IMR-90 (cell line): ENCODE results near the gene FAM227B. TPM values are rescaled to one million over a fixed set of nuclear protein-coding genes. Genes with fewer than 3 reads are reported as not detected.

ENCODE experiments used
- ATAC-seq: fragments of 200-7000 bp; cut with Tn5 transposase; 2 replicates; pipeline ENCODE4 v1.9.1; 2020; ENCODE audit warnings: low read depth, mild to moderate bottlenecking, moderate library complexity
- BruUV-seq: library from RNA; stranded (reverse); fragments of 400-500 nt; replicated peaks from 2 replicates; lab custom pipeline; 2021; lab: Mats Ljungman, UMichigan
- CTCF ChIA-PET: fragments of 300-600 bp; formaldehyde crosslinking; extraction: SDS; loops from one replicate; lab custom pipeline; 2021; ENCODE audit warnings: antibody characterized with exemption; lab: Yijun Ruan, JAX
- POLR2A ChIA-PET: fragments of 300-600 bp; sonication (Branson Sonifier 250); formaldehyde crosslinking; loops from one replicate; lab custom pipeline; 2022; ENCODE audit warnings: antibody characterized with exemption; ENCODE audit not compliant: unreplicated experiment; lab: Charles Lee
- DNase-seq: peaks from one replicate; pipeline ENCODE4 v3.0.0; 2013
- H2AFZ ChIP-seq: replicated peaks from 2 replicates; pipeline ENCODE3; 2013; ENCODE audit warnings: low read length, mild to moderate bottlenecking; ENCODE audit not compliant: poor library complexity
- H2AK5ac ChIP-seq: 2 replicates; pipeline ENCODE4 v1.6.1; 2013; ENCODE audit warnings: low read depth, low read length, inconsistent platforms
- H2AK9ac ChIP-seq: replicated peaks from 2 replicates; pipeline ENCODE3; 2013; ENCODE audit warnings: mild to moderate bottlenecking, low read depth, low read length, moderate library complexity; ENCODE audit not compliant: poor library complexity
- H2BK120ac ChIP-seq: 2 replicates; pipeline ENCODE4 v1.6.1; 2013; ENCODE audit warnings: low read depth, low read length, inconsistent platforms
- H2BK15ac ChIP-seq: 3 replicates; pipeline ENCODE4 v1.6.1; 2013; ENCODE audit warnings: low read depth, low read length, inconsistent platforms
- H2BK20ac ChIP-seq: 2 replicates; pipeline ENCODE4 v1.6.1; 2013; ENCODE audit warnings: low read depth, mild to moderate bottlenecking, inconsistent platforms, low read length, moderate library complexity
- H2BK5ac ChIP-seq: 2 replicates; pipeline ENCODE4 v1.6.1; 2013; ENCODE audit warnings: mild to moderate bottlenecking, low read depth, low read length, inconsistent platforms; ENCODE audit not compliant: poor library complexity, severe bottlenecking
- H3K14ac ChIP-seq: replicated peaks from 2 replicates; pipeline ENCODE4 v1.6.1; 2013; ENCODE audit warnings: low read depth, low read length, inconsistent platforms
- H3K18ac ChIP-seq: 2 replicates; pipeline ENCODE4 v1.6.1; 2013; ENCODE audit warnings: low read depth, low read length, control low read depth
- H3K23ac ChIP-seq: 2 replicates; pipeline ENCODE4 v1.6.1; 2013; ENCODE audit warnings: low read depth, low read length, inconsistent platforms
- H3K27ac ChIP-seq: 2 replicates; pipeline ENCODE4 v1.5.1; 2013; ENCODE audit warnings: mild to moderate bottlenecking, control low read depth, low read length; ENCODE audit not compliant: insufficient read depth
- H3K27me3 ChIP-seq: 2 replicates; pipeline ENCODE4 v1.6.1; 2013; ENCODE audit warnings: low read length; ENCODE audit not compliant: control insufficient read depth, insufficient read depth
- H3K36me3 ChIP-seq: 2 replicates; pipeline ENCODE4 v1.6.1; 2013; ENCODE audit warnings: low read length, mixed read lengths; ENCODE audit not compliant: control insufficient read depth, insufficient read depth
- H3K4ac ChIP-seq: 2 replicates; pipeline ENCODE4 v1.6.1; 2013; ENCODE audit warnings: low read depth, low read length, inconsistent platforms
- H3K4me1 ChIP-seq: 2 replicates; pipeline ENCODE4 v1.6.1; 2013; ENCODE audit warnings: low read length, mixed read lengths; ENCODE audit not compliant: control insufficient read depth, insufficient read depth
- H3K4me2 ChIP-seq: 2 replicates; pipeline ENCODE4 v1.6.1; 2013; ENCODE audit warnings: low read depth, mild to moderate bottlenecking, control low read depth, low read length, moderate library complexity
- H3K4me3 ChIP-seq: 2 replicates; pipeline ENCODE4 v1.5.1; 2013; ENCODE audit warnings: low read depth, mild to moderate bottlenecking, control low read depth, low read length, moderate library complexity; ENCODE audit not compliant: insufficient read depth
- H3K56ac ChIP-seq: 2 replicates; pipeline ENCODE4 v1.6.1; 2013; ENCODE audit warnings: low read length, inconsistent platforms; ENCODE audit not compliant: insufficient read depth; ENCODE audit errors: extremely low read depth
- H3K79me1 ChIP-seq, 2 experiments: 2 replicates each; pipeline ENCODE4 v1.6.1; 2013; ENCODE audit warnings: low read length in 2 of 2, inconsistent platforms in 1 of 2, low read depth in 1 of 2
- H3K9ac ChIP-seq: 2 replicates; pipeline ENCODE4 v1.6.1; 2013; ENCODE audit warnings: low read depth, low read length, control low read depth
- H3K9me1 ChIP-seq: 2 replicates; pipeline ENCODE4 v1.6.1; 2013; ENCODE audit warnings: low read length, inconsistent platforms; ENCODE audit not compliant: insufficient read depth
- H3K9me3 ChIP-seq: 2 replicates; pipeline ENCODE4 v1.6.1; 2013; ENCODE audit warnings: low read length; ENCODE audit not compliant: control insufficient read depth, insufficient read depth
- H4K20me1 ChIP-seq: 2 replicates; pipeline ENCODE4 v1.6.1; 2013; ENCODE audit warnings: low read length, inconsistent platforms; ENCODE audit not compliant: insufficient read depth
- H4K5ac ChIP-seq: 2 replicates; pipeline ENCODE4 v1.6.1; 2013; ENCODE audit warnings: mild to moderate bottlenecking, low read depth, low read length, control low read depth
- H4K8ac ChIP-seq, 2 experiments: 2 replicates each; pipeline ENCODE4 v1.6.1; 2013; ENCODE audit warnings: low read depth in 2 of 2, low read length in 2 of 2, control low read depth in 1 of 2, inconsistent platforms in 1 of 2
- H4K91ac ChIP-seq: 2 replicates; pipeline ENCODE4 v1.6.1; 2013; ENCODE audit warnings: low read depth, low read length, inconsistent platforms; ENCODE audit not compliant: insufficient read depth
- BHLHE40 ChIP-seq: fragments of 150-350 bp; IDR thresholded peaks from 2 replicates; pipeline ENCODE4 v1.6.1; 2016; ENCODE audit warnings: mild to moderate bottlenecking, low read depth, low read length
- CEBPB ChIP-seq: IDR thresholded peaks from 2 replicates; pipeline ENCODE4 v1.6.1; 2012; ENCODE audit warnings: low read depth, low read length, improper control_type of control experiment
- CHD1 ChIP-seq: IDR thresholded peaks from 2 replicates; pipeline ENCODE4 v1.6.1; 2012; ENCODE audit warnings: low read depth, low read length, improper control_type of control experiment
- CTCF ChIP-seq: conservative IDR thresholded peaks from 2 replicates; pipeline ENCODE4 v1.5.1; 2012; ENCODE audit warnings: mild to moderate bottlenecking, low read depth, low read length, improper control_type of control experiment
- ELK1 ChIP-seq: fragments of 150-350 bp; IDR thresholded peaks from 2 replicates; pipeline ENCODE4 v1.6.1; 2016; ENCODE audit warnings: low read depth, mild to moderate bottlenecking, low read length, moderate library complexity, borderline replicate concordance
- FOS ChIP-seq: fragments of 150-350 bp; IDR thresholded peaks from 2 replicates; pipeline ENCODE4 v1.6.1; 2016; ENCODE audit warnings: low read depth, low read length
- MAFK ChIP-seq: IDR thresholded peaks from 2 replicates; pipeline ENCODE4 v1.6.1; 2012; ENCODE audit warnings: low read depth, low read length, improper control_type of control experiment
- MAZ ChIP-seq: IDR thresholded peaks from 2 replicates; pipeline ENCODE4 v1.6.1; 2012; ENCODE audit warnings: low read depth, mild to moderate bottlenecking, low read length, improper control_type of control experiment, moderate library complexity, borderline replicate concordance
- MXI1 ChIP-seq: IDR thresholded peaks from 2 replicates; pipeline ENCODE4 v1.6.1; 2012; ENCODE audit warnings: low read depth, mild to moderate bottlenecking, low read length, moderate library complexity, borderline replicate concordance
- NFE2L2 ChIP-seq: fragments of 150-350 bp; IDR thresholded peaks from 2 replicates; pipeline ENCODE4 v1.6.1; 2016; ENCODE audit warnings: low read depth, mild to moderate bottlenecking, low read length
- POLR2A ChIP-seq: IDR thresholded peaks from 2 replicates; pipeline ENCODE4 v1.6.1; 2012; ENCODE audit warnings: mild to moderate bottlenecking, low read depth, low read length
- RAD21 ChIP-seq: IDR thresholded peaks from 2 replicates; pipeline ENCODE4 v1.6.1; 2012; ENCODE audit warnings: low read length, improper control_type of control experiment
- RCOR1 ChIP-seq: IDR thresholded peaks from 2 replicates; pipeline ENCODE4 v1.6.1; 2012; ENCODE audit warnings: mild to moderate bottlenecking, low read length, improper control_type of control experiment; ENCODE audit not compliant: insufficient replicate concordance
- RFX5 ChIP-seq: IDR thresholded peaks from 2 replicates; pipeline ENCODE4 v1.8.0; 2012; ENCODE audit warnings: low read depth, mild to moderate bottlenecking, low read length, moderate library complexity
- SMC3 ChIP-seq: fragments of 150-350 bp; IDR thresholded peaks from 2 replicates; pipeline ENCODE4 v1.6.1; 2016; ENCODE audit warnings: low read depth, mild to moderate bottlenecking, antibody characterized with exemption, low read length, moderate library complexity
- USF2 ChIP-seq: fragments of 150-350 bp; IDR thresholded peaks from 2 replicates; pipeline ENCODE4 v1.6.1; 2017; ENCODE audit warnings: mild to moderate bottlenecking, antibody characterized with exemption, low read length, low read depth
- WGBS, 2 experiments: methylation state at CpG; one replicate each; pipeline versions ENCODE4 v1.1.5 to v1.1.7; 2013; ENCODE audit warnings: missing lambda C conversion rate in 2 of 2; ENCODE audit not compliant: insufficient read length in 1 of 2; ENCODE audit errors: extremely low coverage in 2 of 2; 5-methylcytosine and 5-hydroxymethylcytosine counted together
- dilution Hi-C: fragments of 300-500 bp; cut with HindIII; formaldehyde crosslinking; loops from one replicate; pipeline ENCODE4 v1.14.3; 2018; ENCODE audit warnings: low sequenced_read_pairs; ENCODE audit not compliant: unreplicated experiment
- in situ Hi-C: fragments of 300-500 bp; cut with MboI; formaldehyde crosslinking; loops from 3 replicates; pipeline ENCODE4 v1.14.3; 2019; ENCODE audit warnings: low sequenced_read_pairs, inconsistent platforms, mixed read lengths
- intact Hi-C: fragments of 100-400 bp; cut with micrococcal nuclease; formaldehyde crosslinking; loops from 2 replicates; pipeline ENCODE4 v1.10.0; 2022
- polyA plus RNA-seq, 3 experiments: library from polyadenylated mRNA; depleted of rRNA; stranded (reverse); fragments of >200 nt; gene quantifications; 2 replicates each; pipeline ENCODE4 v1.2.3, GENCODE V29; 2012; ENCODE audit warnings: low replicate concordance in 1 of 3
- total RNA-seq: library from RNA; depleted of rRNA; stranded (reverse); fragments of >200 nt; gene quantifications from 2 replicates; pipeline ENCODE4 v1.2.3, GENCODE V29; 2012

FAM227B gene
- total and polyA plus RNA-seq, 2 of the 4 experiments (the other 2 are of a cell fraction), result 1.8 to 3.0 TPM

- peaks cover 2% of the 10 kb centered on the region; the same call in 1 of the 2 replicates for H3K9me1 ChIP-seq
- H3K9me3 ChIP-seq, result no peaks in the 10 kb centered on the region
- 78% methylated on average over 2 of the region's 2 CpGs; no CpG with 5 or more reads in 1 of the 2 experiments for WGBS, 2 experiments
- H2AFZ ChIP-seq, result no peak overlapping the region
- no peaks in the 10 kb centered on the region for H4K20me1 ChIP-seq
- H3K4me3 ChIP-seq, result no peak overlapping the region
- H2BK5ac ChIP-seq, result no peak overlapping the region
- no peak overlapping the region for H2BK15ac ChIP-seq
- H3K27ac ChIP-seq, result peak overlapping the region; percentile 43; the same call in 1 of the 2 replicates
- no peak for ATAC-seq
- peak overlapping the region; percentile 14; the same call in 1 of the 2 replicates for H2BK120ac ChIP-seq
- no peak overlapping the region; the same call in 1 of the 2 replicates for H2BK20ac ChIP-seq
- H2AK5ac ChIP-seq, result peak overlapping the region; percentile 51; the same call in 1 of the 2 replicates
- intact Hi-C loops, result no loop called here
- no peak overlapping the region; the same call in 1 of the 2 replicates for H3K18ac ChIP-seq
- H3K56ac ChIP-seq, result no peak overlapping the region
- H4K8ac ChIP-seq, result peak overlapping the region in 1 of 2 experiments; percentile 17; a peak in 1 of 4 replicates
- in situ Hi-C loops, result no loop called here
- H3K36me3 ChIP-seq, result peaks cover 6% of the 10 kb centered on the region
- CTCF ChIA-PET, result no interaction called here
- H2AK9ac ChIP-seq, result no peak overlapping the region
- H3K9ac ChIP-seq, result no peak overlapping the region
- no peak overlapping the region for H3K23ac ChIP-seq
- no peak for TF ChIP-seq MAFK
- TF ChIP-seq ELK1, result no peak
- no peak for TF ChIP-seq FOS
- TF ChIP-seq CEBPB, result no peak
- TF ChIP-seq RAD21, result no peak
- no peak for TF ChIP-seq RCOR1
- no peak for TF ChIP-seq SMC3
- TF ChIP-seq POLR2A, result no peak
- TF ChIP-seq USF2, result no peak
- no peak for TF ChIP-seq CTCF
- TF ChIP-seq RFX5, result no peak
- no peak for TF ChIP-seq CHD1
- no peak for TF ChIP-seq MXI1
- TF ChIP-seq BHLHE40, result no peak
- TF ChIP-seq MAZ, result no peak
- TF ChIP-seq NFE2L2, result no peak
- no peak overlapping the region; the same call in 1 of the 2 replicates for H3K4ac ChIP-seq
- peak overlapping the region; percentile 34 for H4K5ac ChIP-seq
- H3K4me2 ChIP-seq, result no peak overlapping the region
- peaks cover 4% of the 10 kb centered on the region in 2 experiments; a peak in 1 of 4 replicates for H3K79me1 ChIP-seq
- H3K4me1 ChIP-seq, result no peaks in the 10 kb centered on the region
- BruUV-seq, result no TSS peak
- dilution Hi-C loops, result no loop called here
- H3K27me3 ChIP-seq, result no peaks in the 10 kb centered on the region
- peak overlapping the region; percentile 21; the same call in 1 of the 2 replicates for H4K91ac ChIP-seq
- no peak overlapping the region for H3K14ac ChIP-seq
- POLR2A ChIA-PET, result no interaction called here
- DNase-seq, result no peak
These were observed 332.2 kb downstream of the FAM227B start for GRCh38 chr15:49288391-49288790.
